ENCODE data around the gene AP1M1. TPM values are rescaled to one million over a fixed set of nuclear protein-coding genes. Genes with fewer than 3 reads are reported as not detected.

Gene AP1M1
- total RNA-seq, 1 experiment from 2014 or later = 30.3 TPM

- H3K27me3 ChIP-seq (ENCODE audit: insufficient read depth, low read length) = no peaks in the 10 kb centered on the region
- H2BK12ac ChIP-seq (ENCODE audit: insufficient read length, low read depth, low read length) = no peak overlapping the region
- H3K27ac ChIP-seq (ENCODE audit: insufficient read length, low read depth, low read length) = no peak overlapping the region
- H3K4me3 Mint-ChIP-seq = no peak overlapping the region
- H3K23ac ChIP-seq (ENCODE audit: insufficient read length, low read depth, low read length) = no peak overlapping the region
- peaks cover 3 to 21% of the 10 kb centered on the region in 2 experiments for H3K4me1 Mint-ChIP-seq
- H2BK120ac ChIP-seq (ENCODE audit: low read depth, low read length, poor library complexity, severe bottlenecking) = no peak overlapping the region
- H3K9me3 ChIP-seq (ENCODE audit: control insufficient read depth, low read depth, low read length) = no peaks in the 10 kb centered on the region
- H3T11ph ChIP-seq (ENCODE audit: low read length) = no peak overlapping the region
- no peak overlapping the region for H3K14ac ChIP-seq (ENCODE audit: insufficient read depth, low read length)
- no peaks in the 10 kb centered on the region for H4K20me1 ChIP-seq (ENCODE audit: control insufficient read depth, insufficient read depth, insufficient read length)
- H2BK20ac ChIP-seq (ENCODE audit: low read depth, low read length, poor library complexity, severe bottlenecking) = no peak overlapping the region
- H4K5ac ChIP-seq (ENCODE audit: insufficient read length, low read depth, low read length) = no peak overlapping the region
- no peaks in the 10 kb centered on the region for H3K79me2 ChIP-seq (ENCODE audit: insufficient read depth, low read length)
- H3K79me1 ChIP-seq (ENCODE audit: insufficient read depth, low read depth, low read length, poor library complexity, severe bottlenecking) = no peaks in the 10 kb centered on the region
- no peaks in the 10 kb centered on the region for H3K23me2 ChIP-seq (ENCODE audit: insufficient read length, low read depth, low read length, poor library complexity, severe bottlenecking)
- peaks cover 6% of the 10 kb centered on the region for H3K27me3 Mint-ChIP-seq (ENCODE audit: low read depth)
- H3K4me1 ChIP-seq (ENCODE audit: insufficient read depth, low read length) = no peaks in the 10 kb centered on the region
- TF ChIP-seq CTCF (conservative IDR thresholded peaks at IDR 0.05) = no peak
- H2BK15ac ChIP-seq (ENCODE audit: low read depth, low read length) = no peak overlapping the region
- no peak overlapping the region for H4K8ac ChIP-seq (replicated peaks; ENCODE audit: insufficient read length, low read depth, low read length)
- H3K36me3 Mint-ChIP-seq (ENCODE audit: insufficient read depth in 1 of 3, low read depth in 3 of 3) = no peaks in the 10 kb centered on the region
- H3K9me3 Mint-ChIP-seq = no peaks in the 10 kb centered on the region; a peak in 2 of 5 replicates
- H3K56ac ChIP-seq (ENCODE audit: insufficient read length, low read depth, low read length) = no peak overlapping the region
- no CpG with 5 or more reads among the region's 7 CpGs for WGBS (ENCODE audit: extremely low coverage, insufficient read length, low lambda C conversion rate)
- H3K18ac ChIP-seq (ENCODE audit: insufficient read length, low read depth, low read length) = no peak overlapping the region
- H3K9ac ChIP-seq (ENCODE audit: extremely low read depth, insufficient read length, low read length) = no peak overlapping the region
- H3K4me2 ChIP-seq (ENCODE audit: insufficient read depth, insufficient read length, low read length) = no peak overlapping the region
- H4K91ac ChIP-seq (ENCODE audit: insufficient read length, low read depth, low read length) = no peak overlapping the region
- no peak overlapping the region for H3K4ac ChIP-seq (ENCODE audit: low read depth, low read length)
- DNase-seq = no peak
- H3K27ac Mint-ChIP-seq = peak overlapping the region in 2 of 3 experiments; percentile 35 to 59; a peak in 2 of 7 replicates
- H2AFZ ChIP-seq (ENCODE audit: low read length) = no peak overlapping the region
- H2BK5ac ChIP-seq (ENCODE audit: insufficient read length, low read length) = no peak overlapping the region
- no peak overlapping the region for H2AK5ac ChIP-seq (ENCODE audit: insufficient read length, low read length)
Observed at GRCh38 chr19:16289594-16289993, 91.9 kb downstream of the AP1M1 start.

Measured in H9 (cell line).